IMR-90 (cell line): ENCODE data around the gene TRDMT1. TPM values are rescaled to one million over a fixed set of nuclear protein-coding genes. Genes with fewer than 3 reads are reported as not detected.
A peak's percentile ranks its signal among the peaks of the same experiment; 100 is the strongest.

Experiments used
- ATAC-seq: fragments of 200-7000 bp; cut with Tn5 transposase; 2 replicates; pipeline ENCODE4 v1.9.1; 2020; ENCODE audit warnings: low read depth, mild to moderate bottlenecking, moderate library complexity
- BruUV-seq: library from RNA; stranded (reverse); fragments of 400-500 nt; replicated peaks from 2 replicates; lab custom pipeline; 2021; lab: Mats Ljungman, UMichigan
- CTCF ChIA-PET: fragments of 300-600 bp; formaldehyde crosslinking; extraction: SDS; loops from one replicate; lab custom pipeline; 2021; ENCODE audit warnings: antibody characterized with exemption; lab: Yijun Ruan, JAX
- POLR2A ChIA-PET: fragments of 300-600 bp; sonication (Branson Sonifier 250); formaldehyde crosslinking; loops from one replicate; lab custom pipeline; 2022; ENCODE audit warnings: antibody characterized with exemption; ENCODE audit not compliant: unreplicated experiment; lab: Charles Lee
- DNase-seq: peaks from one replicate; pipeline ENCODE4 v3.0.0; 2013
- H2AFZ ChIP-seq: replicated peaks from 2 replicates; pipeline ENCODE3; 2013; ENCODE audit warnings: low read length, mild to moderate bottlenecking; ENCODE audit not compliant: poor library complexity
- H2AK5ac ChIP-seq: 2 replicates; pipeline ENCODE4 v1.6.1; 2013; ENCODE audit warnings: low read depth, low read length, inconsistent platforms
- H2AK9ac ChIP-seq: replicated peaks from 2 replicates; pipeline ENCODE3; 2013; ENCODE audit warnings: mild to moderate bottlenecking, low read depth, low read length, moderate library complexity; ENCODE audit not compliant: poor library complexity
- H2BK120ac ChIP-seq: 2 replicates; pipeline ENCODE4 v1.6.1; 2013; ENCODE audit warnings: low read depth, low read length, inconsistent platforms
- H2BK15ac ChIP-seq: 3 replicates; pipeline ENCODE4 v1.6.1; 2013; ENCODE audit warnings: low read depth, low read length, inconsistent platforms
- H2BK20ac ChIP-seq: 2 replicates; pipeline ENCODE4 v1.6.1; 2013; ENCODE audit warnings: low read depth, mild to moderate bottlenecking, inconsistent platforms, low read length, moderate library complexity
- H2BK5ac ChIP-seq: 2 replicates; pipeline ENCODE4 v1.6.1; 2013; ENCODE audit warnings: mild to moderate bottlenecking, low read depth, low read length, inconsistent platforms; ENCODE audit not compliant: poor library complexity, severe bottlenecking
- H3K14ac ChIP-seq: replicated peaks from 2 replicates; pipeline ENCODE4 v1.6.1; 2013; ENCODE audit warnings: low read depth, low read length, inconsistent platforms
- H3K18ac ChIP-seq: 2 replicates; pipeline ENCODE4 v1.6.1; 2013; ENCODE audit warnings: low read depth, low read length, control low read depth
- H3K23ac ChIP-seq: 2 replicates; pipeline ENCODE4 v1.6.1; 2013; ENCODE audit warnings: low read depth, low read length, inconsistent platforms
- H3K27ac ChIP-seq: 2 replicates; pipeline ENCODE4 v1.5.1; 2013; ENCODE audit warnings: mild to moderate bottlenecking, control low read depth, low read length; ENCODE audit not compliant: insufficient read depth
- H3K27me3 ChIP-seq: 2 replicates; pipeline ENCODE4 v1.6.1; 2013; ENCODE audit warnings: low read length; ENCODE audit not compliant: control insufficient read depth, insufficient read depth
- H3K36me3 ChIP-seq: 2 replicates; pipeline ENCODE4 v1.6.1; 2013; ENCODE audit warnings: low read length, mixed read lengths; ENCODE audit not compliant: control insufficient read depth, insufficient read depth
- H3K4ac ChIP-seq: 2 replicates; pipeline ENCODE4 v1.6.1; 2013; ENCODE audit warnings: low read depth, low read length, inconsistent platforms
- H3K4me1 ChIP-seq: 2 replicates; pipeline ENCODE4 v1.6.1; 2013; ENCODE audit warnings: low read length, mixed read lengths; ENCODE audit not compliant: control insufficient read depth, insufficient read depth
- H3K4me2 ChIP-seq: 2 replicates; pipeline ENCODE4 v1.6.1; 2013; ENCODE audit warnings: low read depth, mild to moderate bottlenecking, control low read depth, low read length, moderate library complexity
- H3K4me3 ChIP-seq: 2 replicates; pipeline ENCODE4 v1.5.1; 2013; ENCODE audit warnings: low read depth, mild to moderate bottlenecking, control low read depth, low read length, moderate library complexity; ENCODE audit not compliant: insufficient read depth
- H3K56ac ChIP-seq: 2 replicates; pipeline ENCODE4 v1.6.1; 2013; ENCODE audit warnings: low read length, inconsistent platforms; ENCODE audit not compliant: insufficient read depth; ENCODE audit errors: extremely low read depth
- H3K79me1 ChIP-seq, 2 experiments: 2 replicates each; pipeline ENCODE4 v1.6.1; 2013; ENCODE audit warnings: low read length in 2 of 2, inconsistent platforms in 1 of 2, low read depth in 1 of 2
- H3K9ac ChIP-seq: 2 replicates; pipeline ENCODE4 v1.6.1; 2013; ENCODE audit warnings: low read depth, low read length, control low read depth
- H3K9me1 ChIP-seq: 2 replicates; pipeline ENCODE4 v1.6.1; 2013; ENCODE audit warnings: low read length, inconsistent platforms; ENCODE audit not compliant: insufficient read depth
- H3K9me3 ChIP-seq: 2 replicates; pipeline ENCODE4 v1.6.1; 2013; ENCODE audit warnings: low read length; ENCODE audit not compliant: control insufficient read depth, insufficient read depth
- H4K20me1 ChIP-seq: 2 replicates; pipeline ENCODE4 v1.6.1; 2013; ENCODE audit warnings: low read length, inconsistent platforms; ENCODE audit not compliant: insufficient read depth
- H4K5ac ChIP-seq: 2 replicates; pipeline ENCODE4 v1.6.1; 2013; ENCODE audit warnings: mild to moderate bottlenecking, low read depth, low read length, control low read depth
- H4K8ac ChIP-seq, 2 experiments: 2 replicates each; pipeline ENCODE4 v1.6.1; 2013; ENCODE audit warnings: low read depth in 2 of 2, low read length in 2 of 2, control low read depth in 1 of 2, inconsistent platforms in 1 of 2
- H4K91ac ChIP-seq: 2 replicates; pipeline ENCODE4 v1.6.1; 2013; ENCODE audit warnings: low read depth, low read length, inconsistent platforms; ENCODE audit not compliant: insufficient read depth
- BHLHE40 ChIP-seq: fragments of 150-350 bp; IDR thresholded peaks from 2 replicates; pipeline ENCODE4 v1.6.1; 2016; ENCODE audit warnings: mild to moderate bottlenecking, low read depth, low read length
- CTCF ChIP-seq: conservative IDR thresholded peaks from 2 replicates; pipeline ENCODE4 v1.5.1; 2012; ENCODE audit warnings: mild to moderate bottlenecking, low read depth, low read length, improper control_type of control experiment
- MAFK ChIP-seq: IDR thresholded peaks from 2 replicates; pipeline ENCODE4 v1.6.1; 2012; ENCODE audit warnings: low read depth, low read length, improper control_type of control experiment
- POLR2A ChIP-seq: IDR thresholded peaks from 2 replicates; pipeline ENCODE4 v1.6.1; 2012; ENCODE audit warnings: mild to moderate bottlenecking, low read depth, low read length
- RCOR1 ChIP-seq: IDR thresholded peaks from 2 replicates; pipeline ENCODE4 v1.6.1; 2012; ENCODE audit warnings: mild to moderate bottlenecking, low read length, improper control_type of control experiment; ENCODE audit not compliant: insufficient replicate concordance
- SMC3 ChIP-seq: fragments of 150-350 bp; IDR thresholded peaks from 2 replicates; pipeline ENCODE4 v1.6.1; 2016; ENCODE audit warnings: low read depth, mild to moderate bottlenecking, antibody characterized with exemption, low read length, moderate library complexity
- USF2 ChIP-seq: fragments of 150-350 bp; IDR thresholded peaks from 2 replicates; pipeline ENCODE4 v1.6.1; 2017; ENCODE audit warnings: mild to moderate bottlenecking, antibody characterized with exemption, low read length, low read depth
- WGBS, 2 experiments: methylation state at CpG; one replicate each; pipeline versions ENCODE4 v1.1.5 to v1.1.7; 2013; ENCODE audit warnings: missing lambda C conversion rate in 2 of 2; ENCODE audit not compliant: insufficient read length in 1 of 2; ENCODE audit errors: extremely low coverage in 2 of 2; 5-methylcytosine and 5-hydroxymethylcytosine counted together
- dilution Hi-C: fragments of 300-500 bp; cut with HindIII; formaldehyde crosslinking; loops from one replicate; pipeline ENCODE4 v1.14.3; 2018; ENCODE audit warnings: low sequenced_read_pairs; ENCODE audit not compliant: unreplicated experiment
- in situ Hi-C: fragments of 300-500 bp; cut with MboI; formaldehyde crosslinking; loops from 3 replicates; pipeline ENCODE4 v1.14.3; 2019; ENCODE audit warnings: low sequenced_read_pairs, inconsistent platforms, mixed read lengths
- intact Hi-C: fragments of 100-400 bp; cut with micrococcal nuclease; formaldehyde crosslinking; loops from 2 replicates; pipeline ENCODE4 v1.10.0; 2022
- polyA plus RNA-seq, 3 experiments: library from polyadenylated mRNA; depleted of rRNA; stranded (reverse); fragments of >200 nt; gene quantifications; 2 replicates each; pipeline ENCODE4 v1.2.3, GENCODE V29; 2012; ENCODE audit warnings: low replicate concordance in 1 of 3
- total RNA-seq: library from RNA; depleted of rRNA; stranded (reverse); fragments of >200 nt; gene quantifications from 2 replicates; pipeline ENCODE4 v1.2.3, GENCODE V29; 2012
- TF ChIP-seq, protein P1 (sequence below): fragments of 150-350 bp; IDR thresholded peaks from 2 replicates; pipeline ENCODE4 v1.6.1; 2016; ENCODE audit warnings: low read depth, mild to moderate bottlenecking, low read length, moderate library complexity, borderline replicate concordance

The TRDMT1 gene
- total and polyA plus RNA-seq, 2 of the 4 experiments (the other 2 are of a cell fraction) = 2.1 to 4.7 TPM

DNA sequence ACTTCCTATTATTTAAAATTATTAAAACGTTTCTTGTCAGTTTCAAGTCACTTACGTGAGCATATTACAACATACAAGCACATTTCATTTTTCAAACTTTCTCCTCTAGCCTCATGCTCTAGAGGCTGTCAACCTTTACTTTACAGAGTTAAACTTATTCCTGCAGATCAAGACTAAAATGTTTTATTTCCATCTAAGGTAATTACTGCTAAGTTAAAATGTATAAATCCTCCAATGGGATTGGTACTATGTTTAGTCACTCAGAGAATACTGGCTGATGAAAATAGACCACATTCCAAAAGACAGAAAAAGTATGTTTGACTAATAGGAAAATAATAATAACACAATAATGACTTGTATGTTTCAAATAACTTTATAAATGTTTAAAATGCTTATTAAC lies 8.4 kb upstream of the TRDMT1 start:
- Histone ChIP-seq H3K36me3 (no peaks in the 10 kb centered on the region), H3K27ac (peak overlapping the region; percentile 33; the same call in 1 of the 2 replicates), H3K27me3 (no peaks in the 10 kb centered on the region), H2BK15ac (peak overlapping the region; percentile 62; the same call in 2 of the 3 replicates), H3K23ac (peak overlapping the region; percentile 92; the same call in 1 of the 2 replicates), H3K4me1 (peaks cover 16% of the 10 kb centered on the region), H4K20me1 (no peaks in the 10 kb centered on the region), H3K9ac (no peak overlapping the region; the same call in 1 of the 2 replicates), H2BK20ac (peak overlapping the region; percentile 81; the same call in 1 of the 2 replicates), H4K91ac (peak overlapping the region; percentile 57; the same call in 1 of the 2 replicates), H3K4me2 (peak overlapping the region; percentile 79; the same call in 1 of the 2 replicates), H3K79me1 (peaks cover 6 to 38% of the 10 kb centered on the region in 2 experiments), H4K8ac (peak overlapping the region; percentile 52 to 54), H3K4me3 (no peak overlapping the region), H2AK9ac (no peak overlapping the region), H3K18ac (peak overlapping the region; percentile 86; the same call in 1 of the 2 replicates), H3K4ac (peak overlapping the region; percentile 74; the same call in 1 of the 2 replicates), H3K56ac (peak overlapping the region; percentile 85), H3K9me3 (no peaks in the 10 kb centered on the region), H4K5ac (no peak overlapping the region; the same call in 1 of the 2 replicates), H3K14ac (peak overlapping the region; percentile 77; the same call in 1 of the 2 replicates), H2BK5ac (peak overlapping the region; percentile 91), H3K9me1 (peaks cover 12% of the 10 kb centered on the region), H2AFZ (no peak overlapping the region), H2BK120ac (peak overlapping the region; percentile 98), H2AK5ac (no peak overlapping the region)
- peak; percentile 42 for ATAC-seq
- TF ChIP-seq, protein P1, sequence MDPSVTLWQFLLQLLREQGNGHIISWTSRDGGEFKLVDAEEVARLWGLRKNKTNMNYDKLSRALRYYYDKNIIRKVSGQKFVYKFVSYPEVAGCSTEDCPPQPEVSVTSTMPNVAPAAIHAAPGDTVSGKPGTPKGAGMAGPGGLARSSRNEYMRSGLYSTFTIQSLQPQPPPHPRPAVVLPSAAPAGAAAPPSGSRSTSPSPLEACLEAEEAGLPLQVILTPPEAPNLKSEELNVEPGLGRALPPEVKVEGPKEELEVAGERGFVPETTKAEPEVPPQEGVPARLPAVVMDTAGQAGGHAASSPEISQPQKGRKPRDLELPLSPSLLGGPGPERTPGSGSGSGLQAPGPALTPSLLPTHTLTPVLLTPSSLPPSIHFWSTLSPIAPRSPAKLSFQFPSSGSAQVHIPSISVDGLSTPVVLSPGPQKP = no peak
- TF ChIP-seq POLR2A = no peak
- no peak for TF ChIP-seq CTCF
- no peak for TF ChIP-seq USF2
- TF ChIP-seq BHLHE40 = no peak
- no peak for TF ChIP-seq RCOR1
- no peak for TF ChIP-seq SMC3
- TF ChIP-seq MAFK = no peak
- in situ Hi-C loops = no loop called here
- peak; percentile 33 for DNase-seq
- intact Hi-C loops = no loop called here
- no CpG with 5 or more reads among the region's 2 CpGs for WGBS, 2 experiments
- dilution Hi-C loops = no loop called here
- ChIA-PET CTCF (no interaction called here), POLR2A (no interaction called here)
- no TSS peak for BruUV-seq
